Karpas-422 (cell line): ENCODE measurements around the gene RPS16. TPM values are rescaled to one million over a fixed set of nuclear protein-coding genes. Genes with fewer than 3 reads are reported as not detected.

Experiments
- DNase-seq: peaks from one replicate; pipeline ENCODE4 v3.0.0-alpha.2; 2015
- H2AFZ ChIP-seq: fragments of 200-600 bp; sonication (generic); 2 replicates; pipeline ENCODE4 v1.6.1; 2014; ENCODE audit warnings: antibody characterized with exemption, low read length, mixed read lengths
- H3K27ac ChIP-seq: fragments of 200-600 bp; sonication (generic); 2 replicates; pipeline ENCODE4 v1.5.1; 2014; ENCODE audit warnings: mild to moderate bottlenecking, low read length, moderate library complexity
- H3K27me3 ChIP-seq: fragments of 200-600 bp; sonication (generic); 2 replicates; pipeline ENCODE4 v1.6.1; 2014; ENCODE audit warnings: low read length, mixed read lengths
- H3K36me3 ChIP-seq: fragments of 200-600 bp; sonication (generic); 2 replicates; pipeline ENCODE4 v1.6.1; 2014; ENCODE audit warnings: low read length, mixed read lengths; ENCODE audit not compliant: insufficient read depth
- H3K4me1 ChIP-seq: fragments of 200-600 bp; sonication (generic); 2 replicates; pipeline ENCODE4 v1.6.1; 2014; ENCODE audit warnings: mild to moderate bottlenecking, low read length, mixed read lengths
- H3K4me2 ChIP-seq: fragments of 200-600 bp; sonication (generic); 2 replicates; pipeline ENCODE4 v1.6.1; 2014; ENCODE audit warnings: low read length, low read depth, mild to moderate bottlenecking; ENCODE audit not compliant: poor library complexity, severe bottlenecking
- H3K4me3 ChIP-seq: fragments of 200-600 bp; sonication (generic); 2 replicates; pipeline ENCODE4 v1.5.1; 2014; ENCODE audit warnings: mild to moderate bottlenecking, antibody characterized with exemption, low read length, mixed read lengths
- H3K79me2 ChIP-seq: fragments of 200-600 bp; sonication (generic); 2 replicates; pipeline ENCODE4 v1.6.1; 2014; ENCODE audit warnings: mild to moderate bottlenecking, low read length, mixed read lengths
- H3K9ac ChIP-seq: fragments of 200-600 bp; sonication (generic); 2 replicates; pipeline ENCODE4 v1.6.0; 2014; ENCODE audit warnings: low read length
- H3K9me2 ChIP-seq: fragments of 200-600 bp; sonication (generic), shearing (Covaris generic); replicated peaks from 2 replicates; pipeline ENCODE4 v1.6.0; 2014; ENCODE audit warnings: mild to moderate bottlenecking, low read length, moderate library complexity; ENCODE audit not compliant: insufficient read depth
- H3K9me3 ChIP-seq: fragments of 300-700, 200-600 bp; sonication (generic); 2 replicates; pipeline ENCODE4 v1.6.1; 2014; ENCODE audit warnings: low read length, mixed read lengths
- H4K20me1 ChIP-seq: fragments of 200-600 bp; sonication (generic); 2 replicates; pipeline ENCODE4 v1.6.1; 2014; ENCODE audit warnings: mild to moderate bottlenecking, antibody characterized with exemption, low read length, low read depth; ENCODE audit not compliant: insufficient read depth
- small RNA-seq: library from RNA; depleted of rRNA; stranded (forward); fragments of <200 nt; gene quantifications from one replicate; pipeline ENCODE3, GENCODE V24; 2014
- total RNA-seq: library from RNA; depleted of rRNA; stranded (reverse); fragments of >200 nt; shearing (Covaris generic); gene quantifications from 2 replicates; pipeline ENCODE4 v1.2.3, GENCODE V29; 2014; ENCODE audit warnings: low replicate concordance; rRNA removed

The RPS16 gene
- total RNA-seq, 1 experiment from 2014 or later = 378 TPM

DNA sequence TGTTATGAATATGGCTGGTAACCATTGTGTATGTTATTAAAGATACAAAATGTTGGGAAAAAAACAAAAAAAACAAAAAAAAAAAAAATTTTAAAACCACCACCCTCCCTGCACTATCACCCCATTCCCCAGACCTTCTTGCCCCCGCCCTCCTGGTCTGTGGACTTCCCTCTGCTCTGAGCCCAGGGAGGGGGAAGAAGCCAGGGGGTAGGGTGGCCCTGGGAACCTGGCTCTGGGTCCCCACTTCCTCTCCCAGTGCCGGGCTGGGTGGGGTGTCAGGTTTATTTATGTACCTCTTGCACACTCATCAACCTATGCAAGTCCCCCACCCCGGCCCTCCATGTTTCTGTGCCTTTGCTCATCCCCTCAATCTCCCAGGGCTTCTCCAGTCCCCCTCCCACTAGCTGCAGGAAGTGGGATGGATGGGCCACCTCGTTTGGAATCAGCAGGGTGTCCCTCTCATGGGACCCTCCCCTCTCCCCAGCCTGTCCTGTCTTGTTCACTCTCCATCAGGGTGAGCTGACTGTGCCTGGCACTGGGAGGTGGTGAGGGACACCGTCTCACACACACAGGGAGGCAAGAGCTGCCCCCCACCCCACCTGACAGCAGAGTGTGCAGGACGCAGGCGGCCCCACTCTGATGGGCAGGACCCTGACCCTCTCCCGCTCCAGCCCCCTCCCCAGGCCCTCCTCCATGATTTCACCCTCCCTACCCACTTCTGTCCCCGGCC lies 50.7 kb downstream of the RPS16 start:
- H3K9me3 ChIP-seq = no peaks in the 10 kb centered on the region
- no peak overlapping the region for H3K27ac ChIP-seq
- peaks cover 7% of the 10 kb centered on the region for H3K4me1 ChIP-seq
- no peak overlapping the region for H3K4me2 ChIP-seq
- H3K27me3 ChIP-seq = no peaks in the 10 kb centered on the region
- DNase-seq = no peak
- H3K36me3 ChIP-seq = peaks cover 19% of the 10 kb centered on the region
- no peak overlapping the region for H3K4me3 ChIP-seq
- no peak overlapping the region for H2AFZ ChIP-seq
- no peaks in the 10 kb centered on the region for H3K9me2 ChIP-seq
- no peak overlapping the region for H3K9ac ChIP-seq
- peaks cover 6% of the 10 kb centered on the region for H3K79me2 ChIP-seq
- H4K20me1 ChIP-seq = no peaks in the 10 kb centered on the region

Small RNA genes within 50 kb of the gene (small RNA-seq; reads per million reads assigned to genes)
- not detected for gene MIR4530

Other genes starting within 250 kb of the RPS16 start
- gene NCCRP1, start 239.0 kb downstream of the RPS16 start, total RNA-seq = not detected in 2 replicates
- not detected in 2 replicates for gene SYCN, start 231.7 kb downstream of the RPS16 start, total RNA-seq
- not detected in 2 replicates for gene IFNL3, start 190.9 kb downstream of the RPS16 start, total RNA-seq
- gene IFNL4, start 187.1 kb downstream of the RPS16 start, total RNA-seq = not detected in 2 replicates
- gene IFNL2, start 167.6 kb downstream of the RPS16 start, total RNA-seq = not detected in 2 replicates
- not detected in 2 replicates for gene IFNL1, start 139.5 kb downstream of the RPS16 start, total RNA-seq
- not detected in 2 replicates for gene LRFN1, start 115.1 kb downstream of the RPS16 start, total RNA-seq
- not detected in 2 replicates for gene GMFG, start 99.9 kb downstream of the RPS16 start, total RNA-seq
- 50.9 and 78.1 TPM in 2 replicates for gene SAMD4B, start 93.5 kb downstream of the RPS16 start, total RNA-seq
- gene PAF1, start 44.8 kb downstream of the RPS16 start, total RNA-seq = 25.3 and 26.7 TPM in 2 replicates
- 18.1 and 18.6 TPM in 2 replicates for gene MED29, start 44.6 kb downstream of the RPS16 start, total RNA-seq
- gene ZFP36, start 29.1 kb downstream of the RPS16 start, total RNA-seq = 10.3 and 16.3 TPM in 2 replicates
- gene PLEKHG2, start 23.3 kb downstream of the RPS16 start, total RNA-seq = 19.0 and 22.2 TPM in 2 replicates
- gene SUPT5H, start 9.6 kb upstream of the RPS16 start, total RNA-seq = 55.3 and 66.3 TPM in 2 replicates
- 61.2 and 101 TPM in 2 replicates for gene TIMM50, start 44.9 kb upstream of the RPS16 start, total RNA-seq
- 2.6 and 3.1 TPM in 2 replicates for gene DLL3, start 63.0 kb upstream of the RPS16 start, total RNA-seq
- not detected in 2 replicates for gene SELENOV, start 79.2 kb upstream of the RPS16 start, total RNA-seq
- gene EID2B, start 96.9 kb upstream of the RPS16 start, total RNA-seq = 4.2 and 6.5 TPM in 2 replicates
- 5.9 and 11.1 TPM in 2 replicates for gene EID2, start 104.2 kb upstream of the RPS16 start, total RNA-seq
- not detected in 2 replicates for gene LGALS13, start 166.6 kb upstream of the RPS16 start, total RNA-seq
- gene LGALS16, start 220.0 kb upstream of the RPS16 start, total RNA-seq = not detected in 2 replicates